Measurements from ENCODE around the gene CENPX. TPM values are rescaled to one million over a fixed set of nuclear protein-coding genes. Genes with fewer than 3 reads are reported as not detected.

The CENPX gene
- total and polyA plus RNA-seq, 2 of the 13 experiments (the other 11 are each of a cell fraction or from before 2014, with no cell fraction given): 92.7 to 170 TPM

- TF ChIP-seq AKNA (CRISPR knock-in tag; IDR thresholded peaks at IDR 0.05; ENCODE audit: borderline replicate concordance) (peak; percentile 18; the same call in 1 of the 2 replicates), GTF3A (CRISPR knock-in tag; conservative IDR thresholded peaks at IDR 0.05) (0 out of 2 replicates have a peak, but pooled peaks have one; percentile 44), CC2D1A (CRISPR knock-in tag; IDR thresholded peaks at IDR 0.05) (no peak), ZNF670 (CRISPR knock-in tag; IDR thresholded peaks at IDR 0.05; ENCODE audit: borderline replicate concordance) (no peak), SMAD9 (CRISPR knock-in tag; IDR thresholded peaks at IDR 0.05) (peak; percentile 19; the same call in 1 of the 2 replicates), MAF1 (CRISPR knock-in tag; IDR thresholded peaks at IDR 0.05; ENCODE audit: borderline replicate concordance) (peak; percentile 74), ZNF280B (CRISPR knock-in tag; IDR thresholded peaks at IDR 0.05; ENCODE audit: borderline replicate concordance) (no peak), ETV5 (CRISPR knock-in tag; IDR thresholded peaks at IDR 0.05; ENCODE audit: borderline replicate concordance) (peak; percentile 14; the same call in 1 of the 2 replicates), ZNF205 (CRISPR knock-in tag; IDR thresholded peaks at IDR 0.05) (peak; percentile 38; the same call in 1 of the 2 replicates), ZNF749 (CRISPR knock-in tag; IDR thresholded peaks at IDR 0.05; ENCODE audit: borderline replicate concordance) (0 out of 2 replicates have a peak, but pooled peaks have one; percentile 59), MAZ (IDR thresholded peaks at IDR 0.05; ENCODE audit: borderline replicate concordance, low read depth, low read length) (no peak), MAZ (CRISPR knock-in tag; IDR thresholded peaks at IDR 0.05; ENCODE audit: low read depth) (no peak; the same call in 1 of the 2 replicates), PHF21A (CRISPR knock-in tag; IDR thresholded peaks at IDR 0.05) (peak; percentile 75; the same call in 1 of the 2 replicates), ZNF720 (CRISPR knock-in tag; IDR thresholded peaks at IDR 0.05) (no peak), ZBTB20 (CRISPR knock-in tag; IDR thresholded peaks at IDR 0.05; ENCODE audit: borderline replicate concordance, low read depth) (peak; percentile 37; the same call in 1 of the 2 replicates), ZNF761 (CRISPR knock-in tag; conservative IDR thresholded peaks at IDR 0.05) (peak; percentile 81; the same call in 1 of the 2 replicates), MIER2 (CRISPR knock-in tag; IDR thresholded peaks at IDR 0.05) (no peak; the same call in 1 of the 2 replicates), E2F2 (CRISPR knock-in tag; IDR thresholded peaks at IDR 0.05; ENCODE audit: borderline replicate concordance) (0 out of 2 replicates have a peak, but pooled peaks have one; percentile 89), ZNF331 (CRISPR knock-in tag; IDR thresholded peaks at IDR 0.05) (peak; percentile 40), PHB2 (IDR thresholded peaks at IDR 0.05; ENCODE audit: partially characterized antibody) (no peak), ZNF20 (CRISPR knock-in tag; IDR thresholded peaks at IDR 0.05) (no peak), ZNF121 (CRISPR knock-in tag; IDR thresholded peaks at IDR 0.05) (no peak; the same call in 1 of the 2 replicates)
Measured at GRCh38 chr17:82021107-82021899, 1.4 kb downstream of the CENPX start (continued).

All from HepG2 (cell line).